ENCODE data around the gene SUFU. TPM values are rescaled to one million over a fixed set of nuclear protein-coding genes. Genes with fewer than 3 reads are reported as not detected.

The SUFU gene
- total and polyA plus RNA-seq, 2 of the 13 experiments (the other 11 are each of a cell fraction or from before 2014, with no cell fraction given): 2.9 to 5.5 TPM

DNA sequence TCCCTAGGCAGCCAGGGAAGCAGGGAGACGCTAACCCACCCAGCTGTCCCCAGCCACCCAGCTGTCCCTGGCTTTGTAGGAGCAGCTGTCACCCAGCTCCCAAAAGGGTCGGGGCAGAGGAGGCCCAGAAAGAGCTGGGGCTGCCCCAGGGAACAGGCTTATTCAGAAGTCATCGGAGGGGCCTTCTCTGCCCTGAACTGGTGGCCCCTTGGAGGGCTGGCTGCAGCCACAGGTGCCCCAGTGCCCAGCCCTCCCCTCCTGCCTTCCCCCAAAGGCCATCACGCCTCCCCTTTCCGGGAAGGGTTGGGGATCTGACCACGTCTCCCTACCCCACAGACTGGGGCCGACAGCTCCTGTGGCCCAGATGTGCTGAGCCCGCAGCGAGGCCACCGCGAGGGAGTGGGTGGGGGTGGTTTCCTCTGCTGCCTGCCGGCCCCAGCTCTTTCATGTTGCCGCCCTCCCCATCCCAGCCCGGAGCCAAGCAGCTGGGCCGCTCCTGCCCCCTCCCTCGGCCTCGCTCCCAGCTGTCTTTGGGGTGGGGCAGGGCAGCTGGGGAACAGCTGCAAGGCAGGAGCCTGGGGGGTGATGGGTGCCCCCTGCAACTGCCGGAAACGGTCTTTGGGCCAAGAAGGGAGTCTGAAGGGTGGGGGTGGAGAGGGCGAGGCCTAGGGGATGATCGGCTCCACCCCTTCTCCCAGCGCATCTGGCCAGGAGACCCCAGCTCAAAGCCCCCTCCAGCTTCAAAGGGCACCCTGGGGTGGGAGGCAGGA, 157.3 kb downstream of the SUFU start (continued):
- TF ChIP-seq ATF6 (CRISPR knock-in tag; conservative IDR thresholded peaks at IDR 0.05) (no peak), NONO (IDR thresholded peaks at IDR 0.05) (no peak), NONO (CRISPR knock-in tag; conservative IDR thresholded peaks at IDR 0.05) (peak; percentile 84), ZNF335 (CRISPR knock-in tag; IDR thresholded peaks at IDR 0.05) (no peak), RFXANK (CRISPR knock-in tag; IDR thresholded peaks at IDR 0.05) (no peak), SRF (IDR thresholded peaks at IDR 0.05; ENCODE audit: low read depth, low read length) (no peak), ZUFSP (CRISPR knock-in tag; IDR thresholded peaks at IDR 0.05; ENCODE audit: borderline replicate concordance) (no peak), TRAFD1 (CRISPR knock-in tag; IDR thresholded peaks at IDR 0.05; ENCODE audit: borderline replicate concordance) (no peak), ZNF207 (IDR thresholded peaks at IDR 0.05; ENCODE audit: borderline replicate concordance) (no peak), ZSCAN30 (CRISPR knock-in tag; IDR thresholded peaks at IDR 0.05) (no peak), PLRG1 (conservative IDR thresholded peaks at IDR 0.05) (no peak), SRSF9 (IDR thresholded peaks at IDR 0.05; ENCODE audit: borderline replicate concordance, insufficient read depth, low read depth, low read length, poor library complexity, severe bottlenecking) (no peak), ELF1 (CRISPR knock-in tag; IDR thresholded peaks at IDR 0.05) (peak; percentile 36; the same call in 1 of the 2 replicates), SOX6 (IDR thresholded peaks at IDR 0.05) (no peak), SOX6 (CRISPR knock-in tag; IDR thresholded peaks at IDR 0.05) (peak; percentile 77; the same call in 1 of the 2 replicates), DMAP1 (CRISPR knock-in tag; IDR thresholded peaks at IDR 0.05) (0 out of 2 replicates have a peak, but pooled peaks have one; percentile 51)
- TF ChIP-seq, protein P1, sequence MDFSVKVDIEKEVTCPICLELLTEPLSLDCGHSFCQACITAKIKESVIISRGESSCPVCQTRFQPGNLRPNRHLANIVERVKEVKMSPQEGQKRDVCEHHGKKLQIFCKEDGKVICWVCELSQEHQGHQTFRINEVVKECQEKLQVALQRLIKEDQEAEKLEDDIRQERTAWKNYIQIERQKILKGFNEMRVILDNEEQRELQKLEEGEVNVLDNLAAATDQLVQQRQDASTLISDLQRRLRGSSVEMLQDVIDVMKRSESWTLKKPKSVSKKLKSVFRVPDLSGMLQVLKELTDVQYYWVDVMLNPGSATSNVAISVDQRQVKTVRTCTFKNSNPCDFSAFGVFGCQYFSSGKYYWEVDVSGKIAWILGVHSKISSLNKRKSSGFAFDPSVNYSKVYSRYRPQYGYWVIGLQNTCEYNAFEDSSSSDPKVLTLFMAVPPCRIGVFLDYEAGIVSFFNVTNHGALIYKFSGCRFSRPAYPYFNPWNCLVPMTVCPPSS (IDR thresholded peaks at IDR 0.05): no peak
- TF ChIP-seq, protein P2, sequence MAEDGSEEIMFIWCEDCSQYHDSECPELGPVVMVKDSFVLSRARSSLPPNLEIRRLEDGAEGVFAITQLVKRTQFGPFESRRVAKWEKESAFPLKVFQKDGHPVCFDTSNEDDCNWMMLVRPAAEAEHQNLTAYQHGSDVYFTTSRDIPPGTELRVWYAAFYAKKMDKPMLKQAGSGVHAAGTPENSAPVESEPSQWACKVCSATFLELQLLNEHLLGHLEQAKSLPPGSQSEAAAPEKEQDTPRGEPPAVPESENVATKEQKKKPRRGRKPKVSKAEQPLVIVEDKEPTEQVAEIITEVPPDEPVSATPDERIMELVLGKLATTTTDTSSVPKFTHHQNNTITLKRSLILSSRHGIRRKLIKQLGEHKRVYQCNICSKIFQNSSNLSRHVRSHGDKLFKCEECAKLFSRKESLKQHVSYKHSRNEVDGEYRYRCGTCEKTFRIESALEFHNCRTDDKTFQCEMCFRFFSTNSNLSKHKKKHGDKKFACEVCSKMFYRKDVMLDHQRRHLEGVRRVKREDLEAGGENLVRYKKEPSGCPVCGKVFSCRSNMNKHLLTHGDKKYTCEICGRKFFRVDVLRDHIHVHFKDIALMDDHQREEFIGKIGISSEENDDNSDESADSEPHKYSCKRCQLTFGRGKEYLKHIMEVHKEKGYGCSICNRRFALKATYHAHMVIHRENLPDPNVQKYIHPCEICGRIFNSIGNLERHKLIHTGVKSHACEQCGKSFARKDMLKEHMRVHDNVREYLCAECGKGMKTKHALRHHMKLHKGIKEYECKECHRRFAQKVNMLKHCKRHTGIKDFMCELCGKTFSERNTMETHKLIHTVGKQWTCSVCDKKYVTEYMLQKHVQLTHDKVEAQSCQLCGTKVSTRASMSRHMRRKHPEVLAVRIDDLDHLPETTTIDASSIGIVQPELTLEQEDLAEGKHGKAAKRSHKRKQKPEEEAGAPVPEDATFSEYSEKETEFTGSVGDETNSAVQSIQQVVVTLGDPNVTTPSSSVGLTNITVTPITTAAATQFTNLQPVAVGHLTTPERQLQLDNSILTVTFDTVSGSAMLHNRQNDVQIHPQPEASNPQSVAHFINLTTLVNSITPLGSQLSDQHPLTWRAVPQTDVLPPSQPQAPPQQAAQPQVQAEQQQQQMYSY (CRISPR knock-in tag; IDR thresholded peaks at IDR 0.05): no peak

All from HepG2 (cell line).